Measurements from ENCODE around the gene FILIP1L. TPM values are rescaled to one million over a fixed set of nuclear protein-coding genes. Genes with fewer than 3 reads are reported as not detected.

The FILIP1L gene
- total RNA-seq, 1 experiment from 2014 or later = 0.17 TPM

DNA sequence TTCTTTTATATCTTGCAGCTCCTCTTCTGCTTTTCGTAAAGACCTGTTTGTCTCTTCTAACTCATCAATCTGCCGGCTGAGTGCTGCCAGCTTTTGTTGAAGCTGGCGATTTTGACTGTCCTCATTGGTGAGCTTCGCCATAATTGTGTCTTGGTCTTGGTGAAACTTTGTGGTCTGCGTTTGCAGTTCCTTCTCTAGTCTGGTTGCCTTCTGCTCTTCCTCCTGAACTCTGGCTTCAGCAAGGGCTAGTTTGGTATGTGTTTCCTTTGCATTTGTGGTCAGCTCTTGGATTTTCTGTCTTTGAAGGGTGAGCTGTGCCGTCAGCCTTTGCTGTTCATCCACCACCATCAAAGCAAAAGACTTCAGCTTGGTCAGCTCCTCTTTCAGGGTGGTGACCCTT is 263.7 kb downstream of the FILIP1L start:
- DNase-seq (ENCODE audit: low read depth, low spot score) (no peak), ATAC-seq (no peak)
- Histone ChIP-seq H3K9ac (ENCODE audit: low read length) (no peak overlapping the region), H3K36me3 (ENCODE audit: control insufficient read depth in 1 of 2, insufficient read depth in 2 of 2, low read length in 2 of 2) (no peaks in the 10 kb centered on the region), H3K79me2 (ENCODE audit: insufficient read depth, low read length) (peaks cover 57% of the 10 kb centered on the region), H3K4me3 (replicated peaks in 1 of 2; ENCODE audit: low read depth in 1 of 2, low read length in 2 of 2) (no peak overlapping the region), H2AFZ (ENCODE audit: low read depth, low read length, poor library complexity, severe bottlenecking) (no peak overlapping the region), H3K4me1 (ENCODE audit: control insufficient read depth in 1 of 2, insufficient read depth in 2 of 2, low read length in 2 of 2) (no peaks in the 10 kb centered on the region), H3K9me3 (ENCODE audit: control insufficient read depth in 1 of 2, insufficient read depth in 1 of 2, low read depth in 1 of 2, low read length in 2 of 2) (no peaks in the 10 kb centered on the region), H3K27me3 (ENCODE audit: insufficient read depth, low read length) (no peaks in the 10 kb centered on the region), H3K4me2 (ENCODE audit: low read length) (no peak overlapping the region), H3K9me2 (ENCODE audit: insufficient read depth) (no peaks in the 10 kb centered on the region), H4K20me1 (ENCODE audit: insufficient read depth) (0 out of 2 replicates have a peak, but pooled peaks cover 3% of the 10 kb centered on the region), H3K27ac (ENCODE audit: low read depth, low read length) (no peak overlapping the region)
- BruUV-seq (replicated peaks) = no TSS peak
- intact Hi-C loops (cut with micrococcal nuclease) = no loop called here
- ChIA-PET RAD21 (ENCODE audit: low non-redundant PET in 1 of 2, low total read pairs in 2 of 2, uncharacterized antibody in 2 of 2, unreplicated experiment in 2 of 2) (no interaction called here), CTCF (interaction anchor here (1.1 kb wide), 1 partner anchor 403 kb away, joined by 3 read pairs; no protein-coding TSS in a partner anchor), POLR2A (no interaction called here)
- no peak for TF ChIP-seq FOSL1 (IDR thresholded peaks at IDR 0.05; ENCODE audit: low read depth)
- TF ChIP-seq CBX3 (IDR thresholded peaks at IDR 0.05; ENCODE audit: low read depth) = no peak
- TF ChIP-seq, protein P1, sequence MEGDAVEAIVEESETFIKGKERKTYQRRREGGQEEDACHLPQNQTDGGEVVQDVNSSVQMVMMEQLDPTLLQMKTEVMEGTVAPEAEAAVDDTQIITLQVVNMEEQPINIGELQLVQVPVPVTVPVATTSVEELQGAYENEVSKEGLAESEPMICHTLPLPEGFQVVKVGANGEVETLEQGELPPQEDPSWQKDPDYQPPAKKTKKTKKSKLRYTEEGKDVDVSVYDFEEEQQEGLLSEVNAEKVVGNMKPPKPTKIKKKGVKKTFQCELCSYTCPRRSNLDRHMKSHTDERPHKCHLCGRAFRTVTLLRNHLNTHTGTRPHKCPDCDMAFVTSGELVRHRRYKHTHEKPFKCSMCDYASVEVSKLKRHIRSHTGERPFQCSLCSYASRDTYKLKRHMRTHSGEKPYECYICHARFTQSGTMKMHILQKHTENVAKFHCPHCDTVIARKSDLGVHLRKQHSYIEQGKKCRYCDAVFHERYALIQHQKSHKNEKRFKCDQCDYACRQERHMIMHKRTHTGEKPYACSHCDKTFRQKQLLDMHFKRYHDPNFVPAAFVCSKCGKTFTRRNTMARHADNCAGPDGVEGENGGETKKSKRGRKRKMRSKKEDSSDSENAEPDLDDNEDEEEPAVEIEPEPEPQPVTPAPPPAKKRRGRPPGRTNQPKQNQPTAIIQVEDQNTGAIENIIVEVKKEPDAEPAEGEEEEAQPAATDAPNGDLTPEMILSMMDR (IDR thresholded peaks at IDR 0.05 in 2 of 3, conservative IDR thresholded peaks at IDR 0.05 in 1 of 3; ENCODE audit: borderline replicate concordance in 1 of 3, insufficient read depth in 1 of 3, low read depth in 2 of 3, low read length in 2 of 3) = no peak
- TF ChIP-seq, protein P2, sequence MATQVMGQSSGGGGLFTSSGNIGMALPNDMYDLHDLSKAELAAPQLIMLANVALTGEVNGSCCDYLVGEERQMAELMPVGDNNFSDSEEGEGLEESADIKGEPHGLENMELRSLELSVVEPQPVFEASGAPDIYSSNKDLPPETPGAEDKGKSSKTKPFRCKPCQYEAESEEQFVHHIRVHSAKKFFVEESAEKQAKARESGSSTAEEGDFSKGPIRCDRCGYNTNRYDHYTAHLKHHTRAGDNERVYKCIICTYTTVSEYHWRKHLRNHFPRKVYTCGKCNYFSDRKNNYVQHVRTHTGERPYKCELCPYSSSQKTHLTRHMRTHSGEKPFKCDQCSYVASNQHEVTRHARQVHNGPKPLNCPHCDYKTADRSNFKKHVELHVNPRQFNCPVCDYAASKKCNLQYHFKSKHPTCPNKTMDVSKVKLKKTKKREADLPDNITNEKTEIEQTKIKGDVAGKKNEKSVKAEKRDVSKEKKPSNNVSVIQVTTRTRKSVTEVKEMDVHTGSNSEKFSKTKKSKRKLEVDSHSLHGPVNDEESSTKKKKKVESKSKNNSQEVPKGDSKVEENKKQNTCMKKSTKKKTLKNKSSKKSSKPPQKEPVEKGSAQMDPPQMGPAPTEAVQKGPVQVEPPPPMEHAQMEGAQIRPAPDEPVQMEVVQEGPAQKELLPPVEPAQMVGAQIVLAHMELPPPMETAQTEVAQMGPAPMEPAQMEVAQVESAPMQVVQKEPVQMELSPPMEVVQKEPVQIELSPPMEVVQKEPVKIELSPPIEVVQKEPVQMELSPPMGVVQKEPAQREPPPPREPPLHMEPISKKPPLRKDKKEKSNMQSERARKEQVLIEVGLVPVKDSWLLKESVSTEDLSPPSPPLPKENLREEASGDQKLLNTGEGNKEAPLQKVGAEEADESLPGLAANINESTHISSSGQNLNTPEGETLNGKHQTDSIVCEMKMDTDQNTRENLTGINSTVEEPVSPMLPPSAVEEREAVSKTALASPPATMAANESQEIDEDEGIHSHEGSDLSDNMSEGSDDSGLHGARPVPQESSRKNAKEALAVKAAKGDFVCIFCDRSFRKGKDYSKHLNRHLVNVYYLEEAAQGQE (IDR thresholded peaks at IDR 0.05; ENCODE audit: low read depth) = no peak
- no peak for TF ChIP-seq ELF1 (IDR thresholded peaks at IDR 0.05; ENCODE audit: borderline replicate concordance, low read depth)
- no peak for TF ChIP-seq EZH2phosphoT487 (IDR thresholded peaks at IDR 0.05; ENCODE audit: borderline replicate concordance)
- no peak for TF ChIP-seq ZFX (IDR thresholded peaks at IDR 0.05)
- no peak for TF ChIP-seq EGR1 (IDR thresholded peaks at IDR 0.05; ENCODE audit: low read depth)
- TF ChIP-seq JUND (IDR thresholded peaks at IDR 0.05) = no peak
- no peak for TF ChIP-seq CEBPB (IDR thresholded peaks at IDR 0.05; ENCODE audit: low read depth)
- TF ChIP-seq, protein P3, sequence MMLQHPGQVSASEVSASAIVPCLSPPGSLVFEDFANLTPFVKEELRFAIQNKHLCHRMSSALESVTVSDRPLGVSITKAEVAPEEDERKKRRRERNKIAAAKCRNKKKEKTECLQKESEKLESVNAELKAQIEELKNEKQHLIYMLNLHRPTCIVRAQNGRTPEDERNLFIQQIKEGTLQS (IDR thresholded peaks at IDR 0.05) = no peak
- no peak for TF ChIP-seq EZH2 (IDR thresholded peaks at IDR 0.05)
- TF ChIP-seq SRF (IDR thresholded peaks at IDR 0.05; ENCODE audit: low read depth) = no peak
- TF ChIP-seq, protein P4, sequence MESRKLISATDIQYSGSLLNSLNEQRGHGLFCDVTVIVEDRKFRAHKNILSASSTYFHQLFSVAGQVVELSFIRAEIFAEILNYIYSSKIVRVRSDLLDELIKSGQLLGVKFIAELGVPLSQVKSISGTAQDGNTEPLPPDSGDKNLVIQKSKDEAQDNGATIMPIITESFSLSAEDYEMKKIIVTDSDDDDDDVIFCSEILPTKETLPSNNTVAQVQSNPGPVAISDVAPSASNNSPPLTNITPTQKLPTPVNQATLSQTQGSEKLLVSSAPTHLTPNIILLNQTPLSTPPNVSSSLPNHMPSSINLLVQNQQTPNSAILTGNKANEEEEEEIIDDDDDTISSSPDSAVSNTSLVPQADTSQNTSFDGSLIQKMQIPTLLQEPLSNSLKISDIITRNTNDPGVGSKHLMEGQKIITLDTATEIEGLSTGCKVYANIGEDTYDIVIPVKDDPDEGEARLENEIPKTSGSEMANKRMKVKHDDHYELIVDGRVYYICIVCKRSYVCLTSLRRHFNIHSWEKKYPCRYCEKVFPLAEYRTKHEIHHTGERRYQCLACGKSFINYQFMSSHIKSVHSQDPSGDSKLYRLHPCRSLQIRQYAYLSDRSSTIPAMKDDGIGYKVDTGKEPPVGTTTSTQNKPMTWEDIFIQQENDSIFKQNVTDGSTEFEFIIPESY (IDR thresholded peaks at IDR 0.05; ENCODE audit: extremely low read depth, insufficient replicate concordance, low read length) = no peak
- no peak for TF ChIP-seq POLR2A (IDR thresholded peaks at IDR 0.05; ENCODE audit: borderline replicate concordance, extremely low read depth, insufficient read depth, insufficient read length)
- TF ChIP-seq, protein P5, sequence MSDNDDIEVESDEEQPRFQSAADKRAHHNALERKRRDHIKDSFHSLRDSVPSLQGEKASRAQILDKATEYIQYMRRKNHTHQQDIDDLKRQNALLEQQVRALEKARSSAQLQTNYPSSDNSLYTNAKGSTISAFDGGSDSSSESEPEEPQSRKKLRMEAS (IDR thresholded peaks at IDR 0.05) = no peak
- TF ChIP-seq SP1 (IDR thresholded peaks at IDR 0.05; ENCODE audit: low read depth) = no peak
- no peak for TF ChIP-seq TCF7L2 (IDR thresholded peaks at IDR 0.05; ENCODE audit: borderline replicate concordance, extremely low read depth, insufficient read depth, insufficient read length)
- TF ChIP-seq YY1 (IDR thresholded peaks at IDR 0.05; ENCODE audit: extremely low read depth, insufficient replicate concordance, low read depth, low read length) = no peak
- no peak for TF ChIP-seq POLR2AphosphoS5 (IDR thresholded peaks at IDR 0.05; ENCODE audit: low read depth, low read length)

Data from HCT116 (cell line).